ENCODE data around the gene MICAL2.

The MICAL2 gene

DNA sequence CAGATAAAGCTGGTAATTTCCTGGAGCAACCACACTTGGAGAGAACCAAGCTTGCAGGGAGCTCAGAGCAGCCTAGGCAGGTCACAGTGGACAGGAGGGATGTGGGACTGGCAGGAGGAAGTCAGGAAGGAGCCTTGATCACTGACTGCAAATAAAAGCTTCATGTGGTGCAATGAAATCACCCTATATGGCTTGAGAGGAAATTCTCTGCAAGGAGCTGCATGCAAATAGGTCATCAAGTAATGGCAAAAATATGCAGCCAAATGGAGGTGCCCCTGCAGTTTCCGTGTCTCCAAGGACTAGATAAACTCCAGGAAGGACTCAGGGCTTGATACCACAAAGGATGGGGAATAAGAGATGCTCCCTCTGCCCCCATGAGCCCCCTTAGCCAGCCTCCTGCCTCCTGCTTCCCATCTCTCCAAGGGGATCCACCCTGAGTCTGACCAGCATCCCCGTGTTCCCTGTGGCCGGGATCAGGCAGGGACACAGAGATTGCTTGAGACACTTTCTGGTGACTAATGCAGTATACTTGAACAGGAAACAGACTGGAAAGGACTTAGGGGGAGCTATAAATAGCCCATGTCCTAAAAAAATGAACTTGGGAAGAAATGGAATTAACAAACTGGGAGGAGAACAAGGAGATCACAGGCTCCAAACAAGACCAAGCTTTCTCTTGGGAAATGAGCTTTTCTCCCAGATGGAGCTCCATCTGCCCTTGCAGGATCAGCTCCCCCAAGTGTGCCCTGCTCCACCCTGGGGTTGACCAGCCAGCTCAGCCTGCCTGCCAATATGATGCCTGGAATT, 23.9 kb upstream of the MICAL2 start:
- no peak overlapping the region for H3K4me3 ChIP-seq (ENCODE audit: low read length)
- DNase-seq (ENCODE audit: low read depth), result peak; percentile 94
- TF ChIP-seq, protein P1, sequence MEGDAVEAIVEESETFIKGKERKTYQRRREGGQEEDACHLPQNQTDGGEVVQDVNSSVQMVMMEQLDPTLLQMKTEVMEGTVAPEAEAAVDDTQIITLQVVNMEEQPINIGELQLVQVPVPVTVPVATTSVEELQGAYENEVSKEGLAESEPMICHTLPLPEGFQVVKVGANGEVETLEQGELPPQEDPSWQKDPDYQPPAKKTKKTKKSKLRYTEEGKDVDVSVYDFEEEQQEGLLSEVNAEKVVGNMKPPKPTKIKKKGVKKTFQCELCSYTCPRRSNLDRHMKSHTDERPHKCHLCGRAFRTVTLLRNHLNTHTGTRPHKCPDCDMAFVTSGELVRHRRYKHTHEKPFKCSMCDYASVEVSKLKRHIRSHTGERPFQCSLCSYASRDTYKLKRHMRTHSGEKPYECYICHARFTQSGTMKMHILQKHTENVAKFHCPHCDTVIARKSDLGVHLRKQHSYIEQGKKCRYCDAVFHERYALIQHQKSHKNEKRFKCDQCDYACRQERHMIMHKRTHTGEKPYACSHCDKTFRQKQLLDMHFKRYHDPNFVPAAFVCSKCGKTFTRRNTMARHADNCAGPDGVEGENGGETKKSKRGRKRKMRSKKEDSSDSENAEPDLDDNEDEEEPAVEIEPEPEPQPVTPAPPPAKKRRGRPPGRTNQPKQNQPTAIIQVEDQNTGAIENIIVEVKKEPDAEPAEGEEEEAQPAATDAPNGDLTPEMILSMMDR (IDR thresholded peaks at IDR 0.05; ENCODE audit: insufficient read depth, low read depth, low read length, missing control alignments), result no peak

DNA sequence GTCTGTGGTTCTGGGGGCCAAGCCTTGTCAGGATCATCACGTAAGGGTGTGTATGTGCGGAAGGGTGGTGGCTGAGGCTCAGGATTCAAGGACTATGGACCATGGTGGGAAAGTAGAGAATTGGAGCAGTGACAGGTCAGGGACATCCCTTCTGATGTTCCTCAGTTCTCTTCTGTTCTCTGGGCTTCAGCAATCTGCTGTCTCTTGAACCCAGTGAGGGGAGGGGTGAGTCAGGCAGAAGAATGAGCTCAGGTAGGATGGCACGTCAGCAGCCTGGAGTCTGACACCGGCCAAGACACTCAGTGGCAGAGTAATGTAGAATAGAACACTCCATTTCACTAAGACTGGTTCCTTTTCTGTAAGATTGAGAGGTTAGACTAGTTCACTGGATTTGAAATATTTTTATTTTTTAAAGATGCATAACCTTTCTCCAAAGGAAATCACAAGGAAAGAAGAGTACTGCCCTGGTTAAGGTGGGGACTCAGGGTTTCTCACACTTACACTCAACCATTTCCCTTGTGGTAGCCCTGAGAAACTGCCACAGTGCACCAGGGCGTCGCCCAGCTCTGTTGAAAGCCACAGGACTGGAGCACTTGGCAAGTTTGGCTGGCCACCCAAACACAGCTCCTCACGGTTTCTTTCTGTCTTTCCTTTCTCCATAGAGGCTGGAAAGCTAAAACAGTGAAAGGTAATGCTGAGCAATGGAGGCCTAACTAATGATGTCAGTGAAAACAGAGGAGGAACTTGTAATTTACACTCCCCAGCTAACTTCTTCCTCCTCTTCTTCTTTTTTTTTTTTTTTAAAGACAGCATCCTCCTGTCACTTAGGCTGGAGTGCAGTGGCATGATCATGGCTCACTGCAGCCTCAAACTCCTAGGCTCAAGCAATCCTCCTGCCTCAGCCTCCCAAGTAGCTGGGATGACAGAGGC, 23.1 kb upstream of the MICAL2 start:
- TF ChIP-seq, protein P1 (IDR thresholded peaks at IDR 0.05; ENCODE audit: insufficient read depth, low read depth, low read length, missing control alignments), result peak; percentile 56
- H3K4me3 ChIP-seq (ENCODE audit: low read length), result no peak overlapping the region
- DNase-seq (ENCODE audit: low read depth), result peak; percentile 89

DNA sequence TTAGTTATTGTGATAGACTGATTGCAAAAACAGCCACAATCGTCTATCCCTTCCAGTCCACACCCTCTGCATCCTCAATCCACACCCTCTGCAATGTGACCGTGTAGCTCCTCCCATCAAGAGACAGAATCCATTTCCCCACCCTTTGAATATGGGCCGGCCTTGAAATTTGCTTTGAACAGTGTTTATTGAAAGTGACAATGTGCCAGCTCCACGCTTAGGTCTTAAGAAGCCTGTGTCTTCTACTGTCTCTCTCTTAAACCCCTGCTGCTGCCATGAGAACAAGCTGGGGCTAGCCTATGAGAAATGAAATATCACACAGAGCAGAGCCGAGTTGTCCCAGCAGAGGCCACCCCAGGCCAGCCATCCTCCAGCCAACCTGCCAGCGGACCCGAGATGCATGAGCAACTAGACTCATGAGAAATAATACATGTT, 22.3 kb upstream of the MICAL2 start:
- no peak overlapping the region for H3K4me3 ChIP-seq (ENCODE audit: low read length)
- peak; percentile 88 for DNase-seq (ENCODE audit: low read depth)
- TF ChIP-seq, protein P1 (IDR thresholded peaks at IDR 0.05; ENCODE audit: insufficient read depth, low read depth, low read length, missing control alignments), result peak; percentile 57

DNA sequence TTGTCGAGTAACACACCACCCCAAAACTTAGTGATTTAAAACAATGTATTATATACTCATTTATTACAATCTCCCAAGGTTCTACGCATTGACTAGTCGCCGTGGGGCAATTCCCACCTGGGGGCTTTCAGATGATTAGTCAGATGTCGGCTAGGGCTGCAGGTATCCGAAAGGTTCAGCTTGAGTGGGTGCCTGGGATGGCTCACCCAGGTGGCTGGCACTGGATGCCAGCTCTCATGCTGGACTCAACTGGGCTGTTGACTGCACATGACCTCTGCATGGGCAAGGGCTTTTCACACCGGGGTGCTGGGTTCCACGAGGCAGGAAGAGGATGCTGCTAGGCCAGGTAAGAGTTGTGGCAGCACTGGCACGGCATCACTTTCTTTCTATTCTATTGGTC, 21.9 kb upstream of the MICAL2 start:
- TF ChIP-seq, protein P1 (IDR thresholded peaks at IDR 0.05; ENCODE audit: insufficient read depth, low read depth, low read length, missing control alignments), result no peak
- DNase-seq (ENCODE audit: low read depth), result no peak
- H3K4me3 ChIP-seq (ENCODE audit: low read length), result no peak overlapping the region

DNA sequence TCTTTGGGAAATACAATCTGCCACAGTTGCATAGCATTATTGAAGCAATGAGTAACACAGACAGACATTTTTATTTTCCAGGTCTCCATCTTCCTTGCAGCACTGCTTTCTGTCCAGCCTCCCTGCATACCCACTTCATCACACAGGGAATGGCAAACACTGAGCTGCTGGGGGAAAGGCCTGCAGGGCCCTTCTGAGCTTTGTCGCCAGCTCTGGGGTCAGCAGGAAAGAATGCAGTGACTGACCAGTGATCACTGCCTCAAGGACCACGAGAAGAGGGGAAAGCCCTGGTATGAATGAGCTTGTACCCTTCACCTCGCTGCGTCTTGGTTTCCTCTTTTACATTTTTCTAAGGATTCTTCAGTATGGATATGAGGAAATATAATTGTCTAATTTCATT, 21.3 kb upstream of the MICAL2 start:
- TF ChIP-seq, protein P1 (IDR thresholded peaks at IDR 0.05; ENCODE audit: insufficient read depth, low read depth, low read length, missing control alignments), result no peak
- no peak for DNase-seq (ENCODE audit: low read depth)
- H3K4me3 ChIP-seq (ENCODE audit: low read length), result no peak overlapping the region

DNA sequence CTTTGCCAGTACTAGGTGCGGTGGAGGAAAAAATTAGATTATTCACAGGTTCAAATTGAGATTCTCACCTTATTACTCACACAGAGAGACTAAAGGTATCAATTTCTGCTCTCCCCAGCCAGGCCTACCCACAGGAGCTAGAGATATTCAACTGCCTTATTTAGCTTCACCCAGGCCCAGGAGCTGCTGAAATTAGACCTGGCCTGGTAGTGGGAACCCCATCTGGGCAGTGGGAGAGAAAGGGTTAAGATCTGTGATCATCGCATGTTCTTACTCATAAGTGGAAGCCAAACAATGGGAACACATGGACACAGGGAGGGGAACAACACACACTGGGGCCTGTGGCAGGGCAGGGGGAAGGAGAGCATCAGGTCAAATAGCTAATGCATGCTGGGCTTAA, 20.9 kb upstream of the MICAL2 start:
- H3K4me3 ChIP-seq (ENCODE audit: low read length), result no peak overlapping the region
- TF ChIP-seq, protein P1 (IDR thresholded peaks at IDR 0.05; ENCODE audit: insufficient read depth, low read depth, low read length, missing control alignments), result no peak
- peak; percentile 67 for DNase-seq (ENCODE audit: low read depth)

Data from epithelial cell of esophagus (primary cell).